ENCODE results near the gene LACC1.

LACC1 gene

DNA sequence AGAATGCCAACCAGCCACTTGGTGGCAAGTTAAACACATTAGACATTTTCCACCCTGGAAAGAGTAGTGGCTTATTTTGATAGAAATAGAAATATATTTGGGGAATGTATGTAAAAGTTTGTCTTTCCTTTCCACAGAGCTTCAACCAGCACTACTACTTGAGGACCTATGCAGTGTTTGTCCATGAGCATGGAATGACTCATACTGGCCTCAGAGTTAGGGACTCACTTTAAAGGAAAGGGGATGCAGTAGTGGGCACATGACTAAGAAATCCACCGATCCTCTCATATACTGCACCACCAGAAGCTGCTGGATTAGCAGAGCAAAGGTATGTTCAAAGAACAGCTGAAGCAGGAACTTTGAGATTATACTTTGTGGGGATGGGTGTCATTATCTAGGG is 62.6 kb downstream of the LACC1 start:
- no peaks in the 10 kb centered on the region for H4K20me1 ChIP-seq (ENCODE audit: insufficient read depth, low read length)
- H3K4me1 ChIP-seq (ENCODE audit: low read length): no peaks in the 10 kb centered on the region
- no peak for DNase-seq
- no peak overlapping the region for H3K9ac ChIP-seq (ENCODE audit: low read length)
- H3K27ac ChIP-seq (ENCODE audit: low read length): no peak overlapping the region
- no peaks in the 10 kb centered on the region for H3K79me2 ChIP-seq (ENCODE audit: low read length)
- H3K4me3 ChIP-seq (ENCODE audit: low read length): no peak overlapping the region
- H3F3A ChIP-seq (ENCODE audit: insufficient read depth, low read length): no peaks in the 10 kb centered on the region
- H3K27me3 ChIP-seq (replicated peaks; ENCODE audit: insufficient read depth, low read length): no peaks in the 10 kb centered on the region
- TF ChIP-seq EZH2phosphoT487 (IDR thresholded peaks at IDR 0.05; ENCODE audit: low read length) (no peak), EZH2 (optimal IDR thresholded peaks at IDR 0.05; ENCODE audit: low read depth, low read length) (no peak)
- TF ChIP-seq, protein P1, sequence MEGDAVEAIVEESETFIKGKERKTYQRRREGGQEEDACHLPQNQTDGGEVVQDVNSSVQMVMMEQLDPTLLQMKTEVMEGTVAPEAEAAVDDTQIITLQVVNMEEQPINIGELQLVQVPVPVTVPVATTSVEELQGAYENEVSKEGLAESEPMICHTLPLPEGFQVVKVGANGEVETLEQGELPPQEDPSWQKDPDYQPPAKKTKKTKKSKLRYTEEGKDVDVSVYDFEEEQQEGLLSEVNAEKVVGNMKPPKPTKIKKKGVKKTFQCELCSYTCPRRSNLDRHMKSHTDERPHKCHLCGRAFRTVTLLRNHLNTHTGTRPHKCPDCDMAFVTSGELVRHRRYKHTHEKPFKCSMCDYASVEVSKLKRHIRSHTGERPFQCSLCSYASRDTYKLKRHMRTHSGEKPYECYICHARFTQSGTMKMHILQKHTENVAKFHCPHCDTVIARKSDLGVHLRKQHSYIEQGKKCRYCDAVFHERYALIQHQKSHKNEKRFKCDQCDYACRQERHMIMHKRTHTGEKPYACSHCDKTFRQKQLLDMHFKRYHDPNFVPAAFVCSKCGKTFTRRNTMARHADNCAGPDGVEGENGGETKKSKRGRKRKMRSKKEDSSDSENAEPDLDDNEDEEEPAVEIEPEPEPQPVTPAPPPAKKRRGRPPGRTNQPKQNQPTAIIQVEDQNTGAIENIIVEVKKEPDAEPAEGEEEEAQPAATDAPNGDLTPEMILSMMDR (IDR thresholded peaks at IDR 0.05; ENCODE audit: low read length): no peak
- no peak overlapping the region for H3K4me2 ChIP-seq (ENCODE audit: low read depth, low read length)
- H3K9me3 ChIP-seq (replicated peaks; ENCODE audit: insufficient read depth, low read length): no peaks in the 10 kb centered on the region
- no peaks in the 10 kb centered on the region for H3K9me2 ChIP-seq (replicated peaks; ENCODE audit: insufficient read depth, low read length)
- no peak overlapping the region for H2AFZ ChIP-seq (ENCODE audit: low read length)
- H3K36me3 ChIP-seq (replicated peaks; ENCODE audit: insufficient read depth, low read length): no peaks in the 10 kb centered on the region

All from MM.1S (cell line).